Fibroblast of the aortic adventitia (primary cell): ENCODE results near the gene NANOS2. TPM values are rescaled to one million over a fixed set of nuclear protein-coding genes. Genes with fewer than 3 reads are reported as not detected.

Experiments
- DNase-seq: peaks from one replicate; pipeline ENCODE4 v3.0.0-alpha.2; 2010; ENCODE audit warnings: low read depth
- H3K4me3 ChIP-seq: 2 replicates; pipeline ENCODE4 v1.5.1; 2011; ENCODE audit warnings: low read depth, mild to moderate bottlenecking, control low read depth, low read length, moderate library complexity
- total RNA-seq: library from RNA; depleted of rRNA; stranded (reverse); fragments of >200 nt; gene quantifications from 2 replicates; pipeline ENCODE4 v1.2.3, GENCODE V29; 2012; ENCODE audit warnings: low replicate concordance
- TF ChIP-seq, protein P1 (sequence below): IDR thresholded peaks from 2 replicates; pipeline ENCODE4 v1.5.1; 2011; ENCODE audit warnings: mild to moderate bottlenecking, low read length, control low read depth, inconsistent platforms; ENCODE audit not compliant: insufficient read depth

The NANOS2 gene
- total RNA-seq, 1 donor, result not detected

GRCh38 chr19:45902651-45903625 lies 11.6 kb downstream of the NANOS2 start:
- peak; percentile 97 for DNase-seq
- peak overlapping the region; percentile 84 for H3K4me3 ChIP-seq
- TF ChIP-seq, protein P1, sequence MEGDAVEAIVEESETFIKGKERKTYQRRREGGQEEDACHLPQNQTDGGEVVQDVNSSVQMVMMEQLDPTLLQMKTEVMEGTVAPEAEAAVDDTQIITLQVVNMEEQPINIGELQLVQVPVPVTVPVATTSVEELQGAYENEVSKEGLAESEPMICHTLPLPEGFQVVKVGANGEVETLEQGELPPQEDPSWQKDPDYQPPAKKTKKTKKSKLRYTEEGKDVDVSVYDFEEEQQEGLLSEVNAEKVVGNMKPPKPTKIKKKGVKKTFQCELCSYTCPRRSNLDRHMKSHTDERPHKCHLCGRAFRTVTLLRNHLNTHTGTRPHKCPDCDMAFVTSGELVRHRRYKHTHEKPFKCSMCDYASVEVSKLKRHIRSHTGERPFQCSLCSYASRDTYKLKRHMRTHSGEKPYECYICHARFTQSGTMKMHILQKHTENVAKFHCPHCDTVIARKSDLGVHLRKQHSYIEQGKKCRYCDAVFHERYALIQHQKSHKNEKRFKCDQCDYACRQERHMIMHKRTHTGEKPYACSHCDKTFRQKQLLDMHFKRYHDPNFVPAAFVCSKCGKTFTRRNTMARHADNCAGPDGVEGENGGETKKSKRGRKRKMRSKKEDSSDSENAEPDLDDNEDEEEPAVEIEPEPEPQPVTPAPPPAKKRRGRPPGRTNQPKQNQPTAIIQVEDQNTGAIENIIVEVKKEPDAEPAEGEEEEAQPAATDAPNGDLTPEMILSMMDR, result no peak

DNA sequence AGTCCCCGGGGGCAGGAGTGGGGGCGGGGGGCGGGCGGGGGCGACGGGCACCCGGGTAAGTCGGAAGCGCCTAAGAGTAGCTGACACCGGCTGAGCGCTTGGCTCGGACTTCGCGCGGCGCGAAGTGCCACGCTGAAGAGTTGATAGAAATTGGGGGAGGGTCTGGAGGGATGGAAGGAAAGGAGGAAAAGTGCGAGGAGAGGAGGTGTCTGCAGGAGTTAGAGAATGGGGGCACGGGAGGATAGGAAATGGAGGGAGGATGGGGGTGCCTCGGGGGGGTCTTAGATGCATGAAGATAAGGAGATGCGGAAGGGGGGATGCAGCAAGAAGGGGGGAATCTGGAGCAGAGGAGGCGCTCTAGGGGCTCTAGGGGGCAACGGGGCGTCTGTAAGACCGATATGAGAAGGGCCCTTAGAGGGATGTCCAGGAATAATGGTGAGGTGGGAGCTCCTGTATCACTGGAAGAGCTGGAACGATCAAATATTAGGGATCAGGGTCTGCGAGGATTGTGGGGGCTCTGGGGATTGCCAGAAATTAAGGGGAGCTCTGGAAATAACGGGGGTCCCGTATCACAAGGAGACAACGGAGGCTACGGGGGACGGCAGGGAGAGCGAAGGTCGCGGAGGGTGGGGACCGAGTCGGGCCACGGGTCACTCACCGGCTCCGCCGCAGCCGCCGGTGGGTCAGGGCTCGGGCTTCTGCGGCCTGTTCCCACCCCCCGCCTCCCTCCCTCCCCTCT lies 12.5 kb downstream of the NANOS2 start, which contains the start of gene MYPOP:
Gene MYPOP, minus strand, starts transcription at position 702 of the 739 bp plus-strand sequence. CDS start 840 bp downstream, outside the sequence.
- H3K4me3 ChIP-seq, result peak within 1 kb of the TSS; percentile 84
- TF ChIP-seq, protein P1, result no peak
- DNase-seq, result no peak

DNA sequence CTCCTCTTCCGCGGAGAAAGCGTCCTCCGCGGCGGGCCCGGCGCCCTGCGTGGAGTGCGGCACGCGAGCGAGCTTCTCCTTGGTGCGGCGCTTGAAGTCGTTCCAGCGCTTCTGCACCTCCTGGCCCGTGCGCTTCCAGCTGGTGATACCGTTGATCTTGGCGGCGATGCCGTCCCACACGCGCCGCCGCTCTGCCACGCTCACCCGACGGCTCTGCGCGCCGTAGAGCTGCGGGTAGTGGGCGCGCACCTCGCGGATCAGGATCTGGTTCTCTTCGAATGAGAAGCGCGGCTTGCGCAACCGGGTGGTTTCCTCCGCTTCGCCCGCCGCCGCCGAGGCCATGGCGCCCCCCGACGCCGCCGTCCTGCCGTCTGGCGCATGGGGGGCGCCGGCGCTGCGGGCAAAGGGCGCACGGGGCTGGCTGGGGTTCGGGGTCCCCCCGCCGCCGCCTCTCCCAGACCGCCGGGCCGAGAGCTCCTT lies 13.1 kb downstream of the NANOS2 start:
- peak overlapping the region; percentile 84 for H3K4me3 ChIP-seq
- DNase-seq, result peak; percentile 51
- TF ChIP-seq, protein P1, result no peak

- H3K4me3 ChIP-seq, result peak overlapping the region; percentile 84
- TF ChIP-seq, protein P1, result no peak
- DNase-seq, result no peak
Measured at GRCh38 chr19:45900738-45901431, 13.7 kb downstream of the NANOS2 start.

DNA sequence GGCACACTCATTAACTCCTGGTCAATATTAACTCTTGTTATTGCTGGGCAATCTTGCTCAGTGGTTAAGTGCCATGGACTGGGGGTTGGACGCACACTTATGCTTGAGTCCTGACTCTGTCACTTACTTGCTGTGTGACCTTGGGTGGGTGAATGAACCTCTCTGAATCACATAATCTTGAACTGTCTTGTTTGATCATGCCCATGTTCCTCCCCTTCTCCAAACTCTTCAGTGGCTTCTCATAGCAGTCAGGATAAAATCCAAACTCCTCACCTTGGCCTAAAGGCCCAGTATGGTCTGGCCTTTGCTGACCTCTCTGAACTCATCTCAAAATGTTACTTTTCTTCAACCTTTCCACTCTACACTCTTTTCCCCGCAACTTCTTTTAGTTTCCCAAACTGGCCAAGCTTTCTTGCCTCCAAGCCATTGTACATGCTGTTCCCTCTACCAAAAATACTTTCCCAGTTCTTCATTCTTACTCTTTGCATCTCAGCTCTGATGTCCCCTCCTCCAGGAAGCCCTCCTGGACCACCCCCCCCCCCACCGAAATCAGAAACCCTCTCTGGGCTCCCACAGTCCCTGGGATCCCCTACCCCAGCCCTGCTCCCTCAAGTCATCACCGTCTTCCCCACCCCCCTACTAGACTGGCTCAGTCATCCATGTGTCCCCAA lies 14.5 kb downstream of the NANOS2 start:
- TF ChIP-seq, protein P1, result no peak
- H3K4me3 ChIP-seq, result no peak overlapping the region
- no peak for DNase-seq

GRCh38 chr19:45899253-45899652 lies 15.3 kb downstream of the NANOS2 start:
- TF ChIP-seq, protein P1, result no peak
- no peak for DNase-seq
- H3K4me3 ChIP-seq, result no peak overlapping the region
